SU-DHL-6 (cell line): ENCODE results near the gene GIPC3.

Source experiments
- H2AFZ ChIP-seq: fragments of 200-600 bp; sonication (generic); 2 replicates; pipeline ENCODE4 v1.6.1; 2014; ENCODE audit warnings: low read depth, mild to moderate bottlenecking, moderate library complexity, mixed read lengths, antibody characterized with exemption, low read length; ENCODE audit not compliant: severe bottlenecking
- H3F3A ChIP-seq: fragments of 200-600 bp; shearing (Covaris generic); 2 replicates; pipeline ENCODE4 v1.6.0; 2016; ENCODE audit warnings: antibody characterized with exemption, mild to moderate bottlenecking; ENCODE audit not compliant: insufficient read depth
- H3K27ac ChIP-seq: fragments of 200-600 bp; sonication (generic); 2 replicates; pipeline ENCODE4 v1.5.1; 2016; ENCODE audit warnings: low read depth, mild to moderate bottlenecking, low read length, moderate library complexity, mixed read lengths
- H3K27me3 ChIP-seq: fragments of 200-600 bp; sonication (generic), shearing (Covaris generic); 2 replicates; pipeline ENCODE4 v1.6.0; 2014; ENCODE audit warnings: mild to moderate bottlenecking, low read length
- H3K36me3 ChIP-seq: fragments of 200-600 bp; sonication (generic); 2 replicates; pipeline ENCODE4 v1.6.1; 2014; ENCODE audit warnings: mild to moderate bottlenecking, low read length, mixed read lengths
- H3K4me2 ChIP-seq: fragments of 300-600, 200-600 bp; shearing (Covaris generic), sonication (generic); 2 replicates; pipeline ENCODE4 v1.6.0; 2014; ENCODE audit warnings: low read length, low read depth, mild to moderate bottlenecking; ENCODE audit not compliant: poor library complexity, severe bottlenecking
- H3K4me3 ChIP-seq: fragments of 200-600 bp; sonication (generic); 2 replicates; pipeline ENCODE4 v1.5.1; 2014; ENCODE audit warnings: antibody characterized with exemption, low read length, mild to moderate bottlenecking, mixed read lengths; ENCODE audit not compliant: insufficient read depth, poor library complexity, severe bottlenecking
- H3K79me2 ChIP-seq: fragments of 200-600 bp; sonication (generic); 2 replicates; pipeline ENCODE4 v1.6.1; 2014; ENCODE audit warnings: mild to moderate bottlenecking, low read length, moderate library complexity; ENCODE audit not compliant: insufficient read depth
- H3K9ac ChIP-seq: fragments of 200-600 bp; sonication (generic); 2 replicates; pipeline ENCODE4 v1.7.0; 2014; ENCODE audit warnings: mild to moderate bottlenecking, low read length
- H3K9me2 ChIP-seq: fragments of 200-600 bp; sonication (generic); replicated peaks from 2 replicates; pipeline ENCODE4 v1.6.1; 2014; ENCODE audit warnings: low read length; ENCODE audit not compliant: insufficient read depth
- H3K9me3 ChIP-seq: fragments of 200-600 bp; sonication (generic); 2 replicates; pipeline ENCODE4 v1.6.1; 2014; ENCODE audit warnings: low read length, mixed read lengths; ENCODE audit not compliant: insufficient read depth
- H4K20me1 ChIP-seq: fragments of 200-600 bp; sonication (generic); 2 replicates; pipeline ENCODE4 v1.6.1; 2014; ENCODE audit warnings: low read depth, mild to moderate bottlenecking, antibody characterized with exemption, low read length, moderate library complexity, mixed read lengths
- CTCF ChIP-seq: fragments of 200-600 bp; sonication (generic); IDR thresholded peaks from one replicate; pipeline ENCODE4 v1.5.1; 2017; ENCODE audit warnings: antibody characterized with exemption, mild to moderate bottlenecking, low read length, moderate library complexity; ENCODE audit not compliant: insufficient read depth, poor library complexity, severe bottlenecking
- EZH2phosphoT487 ChIP-seq: fragments of 200-600 bp; sonication (generic), shearing (Covaris generic); conservative IDR thresholded peaks from 2 replicates; pipeline ENCODE4 v1.6.1; 2018; ENCODE audit warnings: mild to moderate bottlenecking, antibody characterized with exemption, low read length, moderate library complexity, mixed read lengths

GIPC3 gene

GRCh38 chr19:3610745-3611717, 25.8 kb downstream of the GIPC3 start:
- Histone ChIP-seq H3K9ac (no peak overlapping the region), H2AFZ (no peak overlapping the region), H4K20me1 (no peaks in the 10 kb centered on the region), H3F3A (no peaks in the 10 kb centered on the region), H3K4me3 (no peak overlapping the region), H3K9me3 (no peaks in the 10 kb centered on the region), H3K27me3 (no peaks in the 10 kb centered on the region), H3K79me2 (no peaks in the 10 kb centered on the region), H3K27ac (no peak overlapping the region), H3K36me3 (no peaks in the 10 kb centered on the region), H3K9me2 (no peaks in the 10 kb centered on the region), H3K4me2 (no peak overlapping the region)
- no peak for TF ChIP-seq EZH2phosphoT487
- no peak for TF ChIP-seq CTCF

GRCh38 chr19:3611841-3612240, 26.6 kb downstream of the GIPC3 start:
- Histone ChIP-seq H3F3A (no peaks in the 10 kb centered on the region), H3K36me3 (no peaks in the 10 kb centered on the region), H2AFZ (no peak overlapping the region), H3K79me2 (no peaks in the 10 kb centered on the region), H3K4me3 (no peak overlapping the region), H3K9me3 (no peaks in the 10 kb centered on the region), H3K9ac (no peak overlapping the region), H4K20me1 (no peaks in the 10 kb centered on the region), H3K27ac (no peak overlapping the region), H3K27me3 (no peaks in the 10 kb centered on the region), H3K4me2 (no peak overlapping the region), H3K9me2 (no peaks in the 10 kb centered on the region)
- no peak for TF ChIP-seq EZH2phosphoT487
- no peak for TF ChIP-seq CTCF

GRCh38 chr19:3612330-3612729, 27.1 kb downstream of the GIPC3 start:
- no peak overlapping the region for H3K9ac ChIP-seq
- no peak overlapping the region for H3K4me2 ChIP-seq
- no peaks in the 10 kb centered on the region for H3K9me2 ChIP-seq
- no peaks in the 10 kb centered on the region for H3K27me3 ChIP-seq
- TF ChIP-seq EZH2phosphoT487 = no peak
- no peak for TF ChIP-seq CTCF
- H3K79me2 ChIP-seq = no peaks in the 10 kb centered on the region
- H4K20me1 ChIP-seq = no peaks in the 10 kb centered on the region
- no peaks in the 10 kb centered on the region for H3K9me3 ChIP-seq
- H3F3A ChIP-seq = no peaks in the 10 kb centered on the region
- no peak overlapping the region for H3K4me3 ChIP-seq
- H3K36me3 ChIP-seq = no peaks in the 10 kb centered on the region
- H3K27ac ChIP-seq = no peak overlapping the region
- H2AFZ ChIP-seq = no peak overlapping the region
